GOT3 (cell line): ENCODE data around the gene AKIP1.
"Not testable (repeated sequence)": the region's sequence is repeated elsewhere in the genome, so short reads cannot be mapped to it uniquely, and the experiment has no call there.

Source experiments
- DNase-seq: peaks from one replicate; lab custom pipeline; 2025; ENCODE audit warnings: mixed read lengths; lab: John Stamatoyannopoulos, UW

The AKIP1 gene, protein sequence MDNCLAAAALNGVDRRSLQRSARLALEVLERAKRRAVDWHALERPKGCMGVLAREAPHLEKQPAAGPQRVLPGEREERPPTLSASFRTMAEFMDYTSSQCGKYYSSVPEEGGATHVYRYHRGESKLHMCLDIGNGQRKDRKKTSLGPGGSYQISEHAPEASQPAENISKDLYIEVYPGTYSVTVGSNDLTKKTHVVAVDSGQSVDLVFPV

DNA sequence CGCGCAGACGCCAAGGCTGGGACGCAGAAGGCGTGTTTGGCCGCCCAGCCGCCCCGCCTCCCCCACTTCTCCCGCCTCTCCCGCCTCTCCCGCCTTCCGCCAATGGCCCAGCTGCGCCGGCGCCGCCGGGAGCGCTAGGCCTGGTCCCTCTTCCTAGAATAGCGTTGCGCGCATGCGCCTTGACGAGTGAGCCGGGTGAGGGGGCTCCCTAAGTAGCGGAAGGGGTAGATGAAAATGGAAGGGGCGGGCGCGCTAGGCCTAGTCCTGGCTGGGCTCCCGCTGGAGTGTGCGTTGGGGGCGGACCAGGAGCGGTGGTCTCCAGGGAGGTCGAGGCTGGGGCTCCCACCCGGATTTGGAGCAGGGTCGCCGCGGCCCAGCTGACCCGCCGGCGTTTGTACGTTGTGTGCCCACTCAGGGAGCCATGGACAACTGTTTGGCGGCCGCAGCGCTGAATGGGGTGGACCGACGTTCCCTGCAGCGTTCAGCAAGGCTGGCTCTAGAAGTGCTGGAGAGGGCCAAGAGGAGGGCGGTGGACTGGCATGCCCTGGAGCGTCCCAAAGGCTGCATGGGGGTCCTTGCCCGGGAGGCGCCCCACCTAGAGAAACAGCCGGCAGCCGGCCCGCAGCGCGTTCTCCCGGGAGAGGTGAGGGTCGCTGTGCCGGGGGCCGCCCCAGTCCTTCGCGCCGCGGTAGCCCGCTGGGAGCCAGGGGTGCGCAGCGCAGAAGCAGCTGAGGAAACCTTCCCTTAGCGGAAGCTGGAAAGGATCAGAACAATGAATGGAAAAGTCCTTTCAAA lies at the start of gene AKIP1:
TSS of gene AKIP1 (plus strand) at position 161 of the 795 bp plus-strand sequence. CDS start at position 422, 261 bp downstream.
- DNase-seq: peak; percentile 45

DNA sequence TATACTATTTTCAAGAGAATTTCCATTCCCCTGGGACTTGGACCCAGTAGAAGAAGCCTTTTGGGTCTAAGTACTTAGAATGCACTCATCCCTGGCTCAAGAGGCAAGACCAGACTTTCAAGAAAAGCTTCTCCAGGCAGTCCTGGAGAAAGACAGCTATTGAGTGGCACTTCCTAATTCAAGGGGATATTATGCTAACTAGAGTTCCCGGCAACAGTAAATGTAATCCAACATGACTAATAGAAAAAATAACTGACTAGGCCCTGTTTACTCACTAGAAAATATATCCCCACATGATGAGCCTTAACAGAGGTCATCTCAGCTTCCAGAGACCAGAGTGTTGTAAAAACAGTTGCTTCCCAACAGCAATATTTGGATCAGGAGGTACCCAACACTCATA lies 47.2 kb upstream of the AKIP1 start:
- no peak for DNase-seq

DNA sequence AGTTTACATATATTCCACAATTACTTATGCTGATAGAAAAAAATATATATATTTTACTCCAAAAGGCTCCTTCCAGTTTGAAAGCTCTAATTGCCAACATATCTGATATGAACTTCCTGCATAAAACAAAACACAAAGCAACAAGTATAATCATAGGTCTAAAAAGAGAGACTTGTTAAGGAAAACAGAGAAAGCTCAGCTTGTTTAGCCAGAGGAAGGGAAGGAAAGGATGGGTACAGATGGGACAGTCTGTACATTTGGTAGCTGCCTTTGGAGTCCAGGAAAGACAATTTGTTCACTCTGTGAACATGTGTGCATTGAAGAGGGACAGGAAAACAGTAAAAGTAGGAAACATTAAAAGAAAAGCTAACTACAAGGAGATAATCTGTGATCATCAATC lies 45.7 kb upstream of the AKIP1 start:
- no peak for DNase-seq

DNA sequence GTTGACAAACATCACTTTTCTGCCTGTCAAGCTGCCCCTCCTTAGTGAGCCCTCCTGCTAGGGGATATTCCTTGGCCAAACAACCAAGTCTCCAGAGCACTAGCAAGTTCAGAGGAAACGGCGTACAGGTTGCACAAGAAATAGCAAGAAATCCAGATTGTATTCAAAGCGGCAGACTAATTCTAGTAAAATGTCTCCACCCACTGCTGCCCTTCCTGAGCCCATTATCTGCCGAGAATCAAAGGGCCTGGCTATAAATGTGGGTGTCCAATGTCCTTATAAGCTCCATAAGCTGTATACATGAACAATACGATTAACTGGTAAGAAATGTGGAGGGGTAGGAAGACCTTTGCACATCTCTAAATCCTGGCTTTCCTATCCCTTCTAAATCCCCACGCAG lies 44.0 kb upstream of the AKIP1 start:
- DNase-seq: no peak

DNA sequence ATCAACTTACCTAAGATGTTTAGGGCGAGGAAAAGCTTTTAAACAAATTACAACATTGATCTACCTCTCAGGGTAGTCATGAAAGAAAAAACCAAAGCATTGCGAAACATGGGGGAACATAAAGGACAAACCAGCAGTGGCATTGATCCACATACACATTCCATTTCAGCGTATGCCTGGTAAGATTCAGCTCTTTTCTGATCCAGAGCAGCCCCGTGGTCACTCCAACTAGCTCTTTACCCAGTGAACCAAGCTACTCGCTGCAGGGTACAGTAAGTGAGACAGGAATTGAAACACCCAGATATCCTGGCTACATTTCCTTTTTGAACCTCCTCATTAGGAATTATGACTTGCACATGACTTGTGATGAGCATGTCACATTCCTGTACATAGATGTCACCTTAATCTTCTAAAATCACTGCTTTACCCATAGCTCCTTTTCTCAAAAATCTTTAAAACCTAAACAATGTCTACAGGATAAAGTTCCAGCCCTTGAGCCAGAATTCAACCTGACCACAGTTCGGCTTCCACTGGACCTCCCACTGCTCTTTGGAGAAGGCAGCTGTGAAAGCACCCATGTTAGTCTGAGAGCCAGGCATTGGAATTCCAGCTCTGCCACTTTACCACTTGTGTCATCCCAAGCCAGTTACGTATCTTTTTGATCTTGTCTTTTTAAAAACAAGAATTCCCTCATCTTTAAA lies 42.9 kb upstream of the AKIP1 start:
- DNase-seq: no peak

DNA sequence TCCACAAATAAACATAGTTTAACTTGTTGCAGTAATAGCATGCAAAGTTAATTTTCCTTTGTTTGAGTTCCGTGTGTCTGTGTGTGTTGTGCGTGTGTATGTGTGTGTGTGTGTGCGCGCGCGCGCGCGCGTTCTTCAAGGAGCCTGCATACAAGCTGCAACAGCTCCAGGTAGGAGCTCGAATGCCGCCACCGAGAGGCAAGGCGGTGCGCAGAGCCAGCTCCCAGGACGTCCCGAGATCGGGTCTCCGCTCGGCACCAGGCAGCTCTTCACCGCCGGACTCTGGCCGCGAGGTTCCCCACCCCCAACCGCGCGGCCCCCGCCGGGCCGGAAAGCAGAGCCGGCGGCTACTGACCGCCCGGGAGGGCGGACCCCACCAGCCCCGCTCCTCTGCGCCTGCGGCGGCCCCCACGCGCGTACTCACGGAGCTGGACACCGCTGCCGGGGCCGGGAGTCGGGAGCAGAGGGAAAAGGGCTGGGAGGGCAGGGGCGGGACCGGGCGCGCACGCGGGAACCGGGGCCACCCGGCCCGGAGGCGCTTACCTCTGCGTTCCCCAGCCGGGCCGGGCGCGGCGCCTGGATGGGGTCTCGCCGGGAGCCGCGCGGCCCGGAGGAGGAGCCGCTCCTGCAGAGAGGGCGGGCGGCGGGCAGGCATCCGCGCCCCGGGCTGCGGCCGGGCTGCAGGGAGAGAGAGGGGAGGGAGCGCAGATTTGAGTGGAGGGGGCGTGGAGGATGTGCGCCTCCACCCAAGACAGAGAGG lies 40.4 kb upstream of the AKIP1 start:
- no peak for DNase-seq

DNA sequence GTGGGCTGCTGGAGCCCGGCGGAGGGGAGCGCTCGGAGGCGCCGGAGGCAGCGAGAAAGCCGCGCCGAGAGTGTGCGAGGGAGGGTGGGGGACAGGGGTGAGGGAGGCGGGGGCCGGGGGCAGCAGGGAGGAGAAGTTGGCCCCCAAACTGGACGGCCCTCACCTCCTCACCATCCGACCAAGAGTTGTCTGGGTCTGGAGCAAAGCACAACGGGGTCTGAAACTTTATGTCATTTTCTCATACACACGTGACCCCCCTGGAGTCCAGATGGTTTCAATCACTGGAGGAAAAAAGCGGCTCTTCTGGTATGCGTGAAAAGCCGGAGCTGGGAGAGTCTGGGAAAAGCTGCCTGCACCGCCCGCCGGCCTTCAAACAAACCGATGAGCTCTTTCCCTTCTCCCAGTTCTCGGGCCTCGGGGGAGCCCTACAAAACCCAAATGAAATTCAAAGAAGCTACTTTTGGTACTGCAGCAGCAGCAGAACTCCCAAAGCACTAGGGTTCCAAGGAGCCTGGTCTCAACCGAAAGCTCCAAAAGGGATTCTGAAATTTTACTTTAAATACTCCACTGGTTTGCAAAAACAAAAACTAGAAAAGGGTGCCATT lies 39.7 kb upstream of the AKIP1 start:
- DNase-seq: no peak

DNA sequence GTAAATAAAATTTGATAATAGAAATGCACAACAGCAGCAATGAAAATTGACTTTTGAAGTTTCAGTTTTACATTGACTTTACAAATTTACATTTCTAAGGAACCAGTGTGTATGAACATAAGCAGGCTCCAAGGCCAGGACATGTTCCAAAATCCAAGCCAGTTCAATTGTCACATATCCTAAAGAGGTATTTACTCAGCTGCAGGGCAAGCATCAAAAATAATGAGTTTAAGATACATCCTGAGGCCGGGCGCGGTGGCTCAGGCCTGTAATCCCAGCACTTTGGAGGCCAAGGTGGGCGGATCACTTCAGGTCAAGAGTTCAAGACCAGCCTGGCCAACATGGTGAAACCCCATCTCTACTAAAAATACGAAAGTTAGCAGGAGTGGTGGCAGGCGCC lies 39.0 kb upstream of the AKIP1 start:
- DNase-seq: no peak

DNA sequence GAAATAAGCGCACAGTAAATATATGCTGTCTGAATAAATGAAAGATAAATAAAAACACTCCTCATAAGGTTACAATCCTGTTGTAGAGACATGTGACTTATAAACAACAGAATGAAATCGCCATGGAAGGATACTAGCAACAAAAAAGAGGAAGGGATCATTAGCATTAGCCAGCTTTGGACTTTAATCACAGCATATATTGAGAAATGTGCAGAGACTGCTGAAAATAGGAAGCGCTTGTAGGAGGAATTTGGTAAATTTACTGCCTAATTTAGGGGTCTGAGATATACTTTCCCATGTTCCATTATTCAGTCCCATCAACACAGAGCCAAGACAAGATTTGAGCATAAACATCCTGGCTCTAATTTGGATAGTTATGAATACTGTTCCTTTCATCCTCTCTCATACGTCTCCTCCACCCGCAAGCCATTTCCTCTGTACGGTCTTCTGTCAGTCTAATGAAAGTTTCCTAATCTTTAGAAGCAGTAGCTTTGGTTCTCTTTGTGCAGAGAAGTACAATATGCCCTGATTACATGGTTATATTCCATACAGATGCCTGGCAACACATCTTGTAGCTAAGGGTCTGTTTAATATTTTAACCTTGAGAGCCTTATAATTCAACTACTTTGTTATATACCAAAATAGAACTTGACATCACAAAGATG lies 37.1 kb upstream of the AKIP1 start:
- DNase-seq: no peak

DNA sequence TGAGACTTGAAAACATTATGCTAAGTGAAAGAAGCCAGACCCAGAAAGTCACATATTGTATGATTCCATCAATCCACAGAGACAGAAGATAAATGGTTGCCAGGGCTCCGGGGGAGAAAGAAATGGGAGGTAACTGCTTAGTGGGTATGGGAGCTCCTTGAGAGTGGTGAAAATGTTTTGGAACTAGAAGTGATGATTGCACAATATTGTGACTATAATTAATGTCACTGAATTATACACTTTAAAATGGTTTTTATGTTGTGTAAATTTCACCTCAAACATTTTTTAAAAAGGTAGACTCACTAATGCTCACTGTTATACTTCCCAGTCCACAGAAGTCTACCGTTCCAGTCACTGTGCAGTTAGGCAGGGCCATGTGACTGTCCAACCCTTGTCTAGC lies 32.2 kb upstream of the AKIP1 start:
- no peak for DNase-seq

DNA sequence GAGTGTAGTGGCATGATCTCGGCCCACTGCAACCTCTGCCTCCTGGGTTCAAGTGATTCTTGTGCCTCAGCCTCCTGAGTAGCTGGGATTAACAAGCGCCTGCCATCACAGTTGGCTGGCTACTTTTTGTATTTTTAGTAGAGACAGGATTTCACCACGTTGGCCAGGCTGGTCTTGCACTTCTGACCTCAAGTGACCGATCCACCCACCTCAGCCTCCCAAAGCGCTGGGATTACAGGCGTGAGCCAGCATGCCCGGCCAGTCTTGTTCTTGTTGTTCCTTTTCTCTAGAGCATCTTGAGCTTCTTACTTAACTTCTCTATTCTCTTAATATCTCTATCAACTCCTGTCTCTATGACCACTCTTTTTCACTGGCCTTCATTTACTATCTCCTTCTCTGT lies 29.4 kb upstream of the AKIP1 start:
- not testable (repeated sequence) for DNase-seq

DNA sequence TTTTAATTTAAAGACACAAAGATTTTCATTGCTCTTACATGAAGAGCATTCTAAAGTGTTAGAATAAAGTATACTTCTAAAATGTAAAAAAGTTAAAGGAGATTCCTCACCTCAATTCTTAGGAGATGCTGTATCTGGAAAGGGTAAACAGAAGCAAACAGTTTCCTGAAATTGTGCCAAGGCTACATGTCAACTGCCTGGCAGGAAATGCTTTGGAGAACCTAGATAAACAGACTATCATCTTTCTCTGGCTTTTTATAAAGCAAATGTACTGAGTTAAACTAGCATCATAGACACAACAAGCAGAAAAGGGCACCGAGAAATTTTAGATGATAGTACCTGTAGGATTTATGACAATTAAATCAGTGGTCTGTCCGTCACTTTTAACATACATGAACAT lies 24.7 kb upstream of the AKIP1 start:
- no peak for DNase-seq

DNA sequence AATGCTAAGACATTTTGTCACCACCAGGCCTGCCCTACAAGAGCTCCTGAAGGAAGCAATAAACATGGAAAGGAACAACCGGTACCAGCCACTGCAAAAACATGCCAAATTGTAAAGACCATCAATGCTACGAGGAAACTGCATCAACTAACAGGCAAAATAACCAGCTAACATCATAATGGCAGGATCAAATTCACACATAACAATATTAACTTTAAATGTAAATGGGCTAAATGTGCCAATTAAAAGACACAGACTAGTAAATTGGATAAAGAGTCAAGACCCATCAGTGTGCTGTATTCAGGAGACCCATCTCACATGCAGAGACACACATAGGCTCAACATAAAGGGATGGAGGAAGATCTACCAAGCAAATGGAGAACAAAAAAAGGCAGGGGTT lies 19.8 kb upstream of the AKIP1 start:
- not testable (repeated sequence) for DNase-seq

DNA sequence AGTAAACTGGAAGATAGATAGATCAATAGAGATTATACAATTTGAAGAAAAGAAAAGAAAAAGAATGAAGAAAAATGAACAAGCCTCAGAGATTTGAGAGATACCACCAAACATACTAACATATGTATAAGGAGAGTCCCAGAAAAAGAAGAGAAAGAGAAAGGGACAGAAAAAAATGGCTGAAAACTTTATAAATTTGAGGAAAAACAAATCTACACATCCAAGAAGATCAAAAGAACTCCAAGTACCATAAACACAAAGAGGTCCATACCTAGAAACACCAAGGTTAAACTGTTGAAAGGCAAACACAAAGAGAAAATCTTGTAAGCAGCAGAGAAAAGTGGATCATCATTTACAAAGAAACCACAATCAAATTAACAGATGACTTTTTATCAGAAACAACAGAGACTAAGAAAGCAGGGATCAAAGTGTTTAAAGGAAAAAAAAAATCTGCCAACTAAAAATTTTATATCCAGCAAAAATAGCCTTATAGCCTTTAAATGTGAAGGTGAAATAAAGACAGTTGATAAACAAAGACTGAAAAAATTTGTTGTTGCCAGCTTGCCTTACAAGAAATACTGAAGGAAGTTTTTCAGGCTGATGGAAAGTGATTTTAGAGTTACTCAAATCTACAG lies 11.8 kb upstream of the AKIP1 start:
- DNase-seq: no peak

DNA sequence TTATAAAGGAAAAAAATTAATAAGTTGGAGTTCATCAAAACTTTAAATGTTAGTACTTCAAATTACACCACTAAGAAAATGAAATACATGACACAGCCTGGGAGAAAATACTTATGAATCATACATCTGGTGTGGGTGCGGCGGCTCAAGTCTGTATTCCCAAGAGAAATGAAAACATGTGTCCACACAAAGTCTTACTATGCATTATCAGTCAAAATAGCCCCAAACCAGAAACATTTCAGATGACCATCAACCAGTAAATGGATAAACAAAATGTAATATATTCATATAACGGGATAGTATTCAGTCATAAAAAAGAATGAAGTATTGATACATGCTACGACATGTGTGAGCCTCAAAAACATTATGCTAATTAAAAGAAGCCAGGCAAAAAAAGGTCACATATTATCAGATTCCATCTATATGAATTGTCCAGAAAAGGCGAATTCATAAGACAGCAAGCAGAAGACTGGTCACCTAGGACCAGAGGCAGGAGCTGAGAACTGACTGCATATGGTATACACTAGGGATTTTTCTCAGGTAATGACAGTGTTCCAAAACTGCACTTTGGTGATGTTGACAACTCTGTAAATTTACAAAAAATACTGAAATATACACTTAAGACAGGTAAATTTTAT lies 5.3 kb upstream of the AKIP1 start:
- DNase-seq: no peak

DNA sequence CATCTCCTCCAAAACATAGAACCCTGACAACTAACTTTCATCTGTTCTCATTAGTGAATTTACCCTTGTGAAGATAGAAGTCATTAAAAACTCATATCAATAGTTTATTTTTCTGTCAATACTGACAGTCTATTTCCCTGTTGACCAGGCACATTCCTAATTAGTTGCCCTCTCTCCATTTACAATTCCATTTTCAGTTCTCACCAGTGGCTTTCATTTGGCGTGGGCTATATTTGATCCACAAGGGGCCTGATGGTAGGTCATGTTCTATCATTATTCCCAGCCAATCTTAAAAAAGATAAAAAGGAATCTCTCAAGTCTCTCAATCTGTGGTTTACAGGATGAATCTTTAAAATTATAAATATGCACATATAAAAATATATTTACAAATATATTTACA lies 3.9 kb upstream of the AKIP1 start:
- no peak for DNase-seq

DNA sequence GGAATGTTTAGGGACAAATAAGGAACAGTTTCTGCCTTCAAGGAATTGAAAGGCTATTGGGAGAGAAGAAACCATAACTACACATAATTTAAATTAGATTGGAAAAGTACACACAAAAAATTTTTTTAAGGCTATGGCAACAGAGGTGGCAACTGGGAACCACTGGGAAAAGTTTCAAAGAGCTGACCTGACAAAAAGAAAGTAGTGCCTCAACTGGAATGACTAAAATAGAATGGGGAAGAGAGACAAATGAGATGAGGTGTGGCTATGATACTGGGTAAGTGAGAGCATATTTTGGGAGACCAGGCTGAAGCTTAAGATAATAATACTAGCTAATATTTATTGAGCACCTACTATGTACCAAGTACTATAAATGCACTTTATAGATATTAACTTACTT lies 2.9 kb upstream of the AKIP1 start:
- DNase-seq: no peak

DNA sequence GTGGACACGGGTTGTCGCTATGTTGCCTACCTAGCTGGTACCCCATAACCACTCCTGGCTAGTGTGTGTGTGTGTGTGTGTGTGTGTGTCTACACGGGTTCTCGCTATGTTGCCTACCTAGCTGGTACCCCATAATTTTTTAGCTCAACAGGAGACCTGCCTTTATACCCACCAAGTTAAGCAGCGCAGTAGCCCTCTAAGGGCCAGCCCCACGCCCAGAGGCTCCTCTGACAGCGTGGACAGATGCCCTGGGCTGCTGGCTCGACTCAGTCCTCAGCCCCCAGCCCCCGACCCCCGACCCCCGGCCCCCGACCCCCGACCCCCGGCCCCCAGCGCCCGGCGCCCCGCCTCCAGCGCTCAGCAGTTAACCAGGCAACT lies 351 bp upstream of the AKIP1 start:
- no peak for DNase-seq

DNA sequence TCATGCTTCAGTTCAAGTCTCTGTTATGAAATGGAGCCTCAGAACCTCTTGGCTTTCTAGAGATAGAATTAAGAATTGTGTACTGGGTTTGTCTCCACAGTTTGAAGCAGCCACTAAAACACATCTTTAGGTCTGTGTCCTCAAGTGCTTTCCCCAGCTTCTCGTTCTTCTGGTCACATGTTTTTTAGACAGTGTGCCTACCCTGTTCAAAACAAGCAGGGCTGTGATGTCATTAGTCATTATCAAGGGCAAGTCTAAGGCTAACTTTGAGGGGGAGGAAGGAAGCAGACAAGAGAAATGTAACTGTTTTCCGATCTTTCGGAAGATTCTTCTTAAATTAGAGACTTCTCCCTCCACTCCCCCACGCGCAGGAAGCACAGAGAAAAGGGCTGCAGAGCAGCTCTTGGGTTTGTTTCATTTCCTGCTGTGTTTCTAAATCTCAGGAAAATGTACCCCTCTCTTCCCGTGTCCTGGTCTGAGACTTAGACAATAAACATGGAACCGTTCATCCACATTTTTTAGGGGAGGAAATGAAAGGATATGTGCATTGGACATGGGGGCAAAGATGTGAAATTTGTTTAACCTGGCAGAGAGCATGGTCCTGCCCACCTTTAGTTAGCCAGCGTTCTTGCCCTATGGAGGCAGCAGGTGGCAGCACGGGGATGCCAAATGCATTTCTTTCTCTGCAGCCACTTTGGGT lies 3.1 kb downstream of the AKIP1 start:
- no peak for DNase-seq

DNA sequence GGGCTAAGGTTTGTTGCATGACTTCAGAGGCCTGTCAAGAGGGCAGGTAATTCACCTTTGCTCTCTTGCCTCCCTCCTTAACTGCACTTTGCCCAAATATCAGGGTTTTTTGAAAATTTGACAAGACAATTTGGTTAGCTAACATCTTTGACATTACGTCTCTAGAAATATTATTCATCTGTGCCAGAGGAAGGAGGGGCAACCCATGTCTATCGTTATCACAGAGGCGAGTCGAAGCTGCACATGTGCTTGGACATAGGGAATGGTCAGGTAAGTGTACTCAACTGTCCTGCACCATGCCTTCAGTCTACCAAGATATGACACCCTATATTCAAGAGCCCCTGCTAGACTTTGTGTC lies 3.7 kb downstream of the AKIP1 start:
- DNase-seq: no peak
